PC-9 (cell line): ENCODE results near the gene LMAN1L. TPM values are rescaled to one million over a fixed set of nuclear protein-coding genes. Genes with fewer than 3 reads are reported as not detected.

Experiments used
- BruUV-seq: library from RNA; stranded (reverse); fragments of 400-500 nt; replicated peaks from 2 replicates; lab custom pipeline; 2021; lab: Mats Ljungman, UMichigan
- CTCF ChIA-PET: fragments of 300-600 bp; sonication (Branson Sonifier 250); formaldehyde crosslinking; loops from one replicate; lab custom pipeline; 2022; ENCODE audit warnings: antibody characterized with exemption; lab: Charles Lee
- POLR2A ChIA-PET: fragments of 300-600 bp; sonication (Branson Sonifier 250); formaldehyde crosslinking; loops from one replicate; lab custom pipeline; 2022; ENCODE audit warnings: antibody characterized with exemption; ENCODE audit not compliant: unreplicated experiment; lab: Charles Lee
- DNase-seq, 2 experiments: peaks; one replicate each; pipeline versions ENCODE4 v3.0.0 to v3.0.0-alpha.2; 2015 to 2022; ENCODE audit warnings: mixed read lengths in 1 of 2
- H2AFZ ChIP-seq: fragments of 200-600 bp; sonication (generic); 2 replicates; pipeline ENCODE4 v1.8.1; 2017; ENCODE audit warnings: antibody characterized with exemption
- H3F3A ChIP-seq: fragments of 200-600 bp; sonication (generic); 2 replicates; pipeline ENCODE4 v1.8.1; 2017; ENCODE audit warnings: antibody characterized with exemption, mild to moderate bottlenecking, low read depth; ENCODE audit not compliant: insufficient read depth
- H3K27ac ChIP-seq: fragments of 200-600 bp; sonication (generic); 2 replicates; pipeline ENCODE4 v1.6.1; 2016; ENCODE audit warnings: mixed run types
- H3K27me3 ChIP-seq: fragments of 200-600 bp; sonication (generic); 2 replicates; pipeline ENCODE4 v1.6.1; 2016; ENCODE audit warnings: low read depth, mixed run types; ENCODE audit not compliant: insufficient read depth
- H3K36me3 ChIP-seq: fragments of 200-600 bp; sonication (generic); 2 replicates; pipeline ENCODE4 v1.6.1; 2016; ENCODE audit warnings: low read depth, mixed run types
- H3K4me1 ChIP-seq: fragments of 200-600 bp; sonication (generic); replicated peaks from 2 replicates; pipeline ENCODE4 v1.6.1; 2016; ENCODE audit warnings: mixed run types; ENCODE audit not compliant: insufficient read depth
- H3K4me2 ChIP-seq: fragments of 200-600 bp; sonication (generic); 2 replicates; pipeline ENCODE4 v1.6.1; 2017; ENCODE audit warnings: mixed run types
- H3K4me3 ChIP-seq: fragments of 200-600 bp; sonication (generic); 2 replicates; pipeline ENCODE4 v1.6.1; 2016; ENCODE audit warnings: mixed run types
- H3K79me2 ChIP-seq: fragments of 200-600 bp; sonication (generic); 2 replicates; pipeline ENCODE4 v1.6.1; 2017; ENCODE audit warnings: low read depth, mixed run types
- H3K9me2 ChIP-seq: fragments of 200-600 bp; sonication (generic); 2 replicates; pipeline ENCODE4 v1.8.1; 2017; ENCODE audit warnings: mild to moderate bottlenecking; ENCODE audit not compliant: insufficient read depth
- H3K9me3 ChIP-seq: fragments of 200-600 bp; sonication (generic); 2 replicates; pipeline ENCODE4 v1.8.1; 2016; ENCODE audit warnings: low read depth; ENCODE audit not compliant: insufficient read depth
- H4K20me1 ChIP-seq: fragments of 200-600 bp; sonication (generic); 2 replicates; pipeline ENCODE4 v1.8.1; 2017; ENCODE audit not compliant: insufficient read depth
- CTCF ChIP-seq: fragments of 200-600 bp; sonication (generic); conservative IDR thresholded peaks from 2 replicates; pipeline ENCODE4 v1.6.1; 2017; ENCODE audit warnings: mixed run types, antibody characterized with exemption, mild to moderate bottlenecking, moderate library complexity
- EZH2 ChIP-seq: fragments of 200-600 bp; sonication (generic); IDR thresholded peaks from 2 replicates; pipeline ENCODE4 v1.8.0; 2017; ENCODE audit warnings: antibody characterized with exemption, low read depth
- intact Hi-C: fragments of 100-400 bp; cut with micrococcal nuclease; formaldehyde crosslinking; loops from one replicate; pipeline ENCODE4 v1.10.0; 2022; ENCODE audit not compliant: unreplicated experiment
- total RNA-seq: library from RNA; stranded (reverse); gene quantifications from 2 replicates; pipeline ENCODE4 v1.2.3, GENCODE V29; 2021

Gene LMAN1L
- total RNA-seq, 1 experiment from 2014 or later = not detected

- Histone ChIP-seq H2AFZ (peak within 1 kb of the TSS; percentile 96), H3F3A (peaks cover 14% of the 10 kb centered on the region; the same call in 1 of the 2 replicates), H4K20me1 (no peaks in the 10 kb centered on the region), H3K27me3 (no peaks in the 10 kb centered on the region), H3K4me1 (peaks cover 11% of the 10 kb centered on the region), H3K4me2 (peak within 1 kb of the TSS; percentile 79), H3K36me3 (no peaks in the 10 kb centered on the region), H3K27ac (peak within 1 kb of the TSS; percentile 47), H3K79me2 (no peaks in the 10 kb centered on the region), H3K4me3 (peak within 1 kb of the TSS; percentile 91), H3K9me3 (no peaks in the 10 kb centered on the region), H3K9me2 (no peaks in the 10 kb centered on the region)
- no peak for TF ChIP-seq EZH2
- TF ChIP-seq CTCF = peak; percentile 59
- ChIA-PET POLR2A (no interaction called here), CTCF (interaction anchor here (0.6 to 1.3 kb wide), 2 partner anchors 59 to 88 kb away, joined by 4 to 5 read pairs; no protein-coding TSS in a partner anchor)
- intact Hi-C loops = loop anchor here (2.0 kb wide), 1 partner anchor 58 kb away; no protein-coding TSS in a partner anchor
- TSS peak; percentile 89 for BruUV-seq
- peak; percentile 78 to 87 for DNase-seq
Observed at GRCh38 chr15:74842581-74843444, 30.2 kb downstream of the LMAN1L start, which contains the start of gene ULK3. ULK3 (minus strand) TSS chr15:74843156; CDS start chr15:74843105, 51 bp downstream.

- H3K4me3 ChIP-seq = peak overlapping the region; percentile 91; the same call in 1 of the 2 replicates
- no peaks in the 10 kb centered on the region for H3K79me2 ChIP-seq
- peaks cover 18% of the 10 kb centered on the region; the same call in 1 of the 2 replicates for H3F3A ChIP-seq
- 0 out of 2 replicates have a peak overlapping the region, but pooled peaks have one; percentile 4 for H3K27ac ChIP-seq
- H3K36me3 ChIP-seq = no peaks in the 10 kb centered on the region; the same call in 1 of the 2 replicates
- H3K4me2 ChIP-seq = peak overlapping the region; percentile 79
- CTCF ChIA-PET = no interaction called here
- H4K20me1 ChIP-seq = no peaks in the 10 kb centered on the region
- H2AFZ ChIP-seq = no peak overlapping the region
- H3K4me1 ChIP-seq = peaks cover 11% of the 10 kb centered on the region
- TF ChIP-seq EZH2 (no peak), CTCF (0 out of 2 replicates have a peak, but pooled peaks have one; percentile 22)
- H3K27me3 ChIP-seq = no peaks in the 10 kb centered on the region
- H3K9me3 ChIP-seq = no peaks in the 10 kb centered on the region
- no TSS peak for BruUV-seq
- POLR2A ChIA-PET = interaction anchor here (0.5 kb wide), 1 partner anchor 119 kb away, joined by 3 read pairs; no protein-coding TSS in a partner anchor
- no peaks in the 10 kb centered on the region for H3K9me2 ChIP-seq
- DNase-seq = no peak
- intact Hi-C loops = loop anchor here (2.0 kb wide), 1 partner anchor 57 kb away; no protein-coding TSS in a partner anchor
Observed at GRCh38 chr15:74843445-74843828, 30.8 kb downstream of the LMAN1L start.

GRCh38 chr15:74843891-74844299 lies 31.3 kb downstream of the LMAN1L start:
- Histone ChIP-seq H2AFZ (no peak overlapping the region), H3K9me3 (no peaks in the 10 kb centered on the region), H3F3A (peaks cover 18% of the 10 kb centered on the region; the same call in 1 of the 2 replicates), H3K4me1 (peaks cover 11% of the 10 kb centered on the region), H4K20me1 (no peaks in the 10 kb centered on the region), H3K27ac (no peak overlapping the region), H3K27me3 (no peaks in the 10 kb centered on the region), H3K4me3 (no peak overlapping the region), H3K79me2 (no peaks in the 10 kb centered on the region), H3K36me3 (no peaks in the 10 kb centered on the region; the same call in 1 of the 2 replicates), H3K4me2 (no peak overlapping the region), H3K9me2 (no peaks in the 10 kb centered on the region)
- POLR2A ChIA-PET = interaction anchor here (0.5 kb wide), 1 partner anchor 119 kb away, joined by 3 read pairs; no protein-coding TSS in a partner anchor
- intact Hi-C loops = loop anchor here (2.0 kb wide), 1 partner anchor 57 kb away; no protein-coding TSS in a partner anchor
- no peak for DNase-seq
- no TSS peak for BruUV-seq
- TF ChIP-seq CTCF = no peak
- TF ChIP-seq EZH2 = no peak
- CTCF ChIA-PET = no interaction called here
